Astrocyte of the spinal cord (primary cell): Measurements from ENCODE around the gene PRPH.
"Not testable (repeated sequence)": the region's sequence is repeated elsewhere in the genome, so short reads cannot be mapped to it uniquely, and the experiment has no call there.

Experiments used
- DNase-seq: peaks from one replicate; pipeline ENCODE4 v3.0.0; 2011; ENCODE audit warnings: low read depth, low spot score
- H3K4me3 ChIP-seq: 2 replicates; pipeline ENCODE4 v1.5.1; 2011; ENCODE audit warnings: low read depth, mild to moderate bottlenecking, low read length, moderate library complexity
- CTCF ChIP-seq: IDR thresholded peaks from 2 replicates; pipeline ENCODE4 v1.5.1; 2012; ENCODE audit warnings: low read depth, mild to moderate bottlenecking, low read length, inconsistent platforms
- in situ Hi-C: cut with HindIII; loops from 2 replicates; pipeline ENCODE4 v1.10.0; 2017; ENCODE audit warnings: low sequenced_read_pairs

PRPH gene

GRCh38 chr12:49305762-49306510 lies 11.0 kb downstream of the PRPH start:
- TF ChIP-seq CTCF = no peak
- no peak overlapping the region for H3K4me3 ChIP-seq
- no peak for DNase-seq
- in situ Hi-C loops = no loop called here

- TF ChIP-seq CTCF = no peak
- in situ Hi-C loops = no loop called here
Observed at GRCh38 chr12:49309386-49309785, 14.4 kb downstream of the PRPH start.

GRCh38 chr12:49310451-49311000 lies 15.6 kb downstream of the PRPH start:
- H3K4me3 ChIP-seq, DNase-seq, in situ Hi-C loops: not testable (repeated sequence)

More at GRCh38 chr12:49309386-49309785, 14.4 kb downstream of the PRPH start:
- H3K4me3 ChIP-seq = no peak overlapping the region
- DNase-seq = no peak

DNA sequence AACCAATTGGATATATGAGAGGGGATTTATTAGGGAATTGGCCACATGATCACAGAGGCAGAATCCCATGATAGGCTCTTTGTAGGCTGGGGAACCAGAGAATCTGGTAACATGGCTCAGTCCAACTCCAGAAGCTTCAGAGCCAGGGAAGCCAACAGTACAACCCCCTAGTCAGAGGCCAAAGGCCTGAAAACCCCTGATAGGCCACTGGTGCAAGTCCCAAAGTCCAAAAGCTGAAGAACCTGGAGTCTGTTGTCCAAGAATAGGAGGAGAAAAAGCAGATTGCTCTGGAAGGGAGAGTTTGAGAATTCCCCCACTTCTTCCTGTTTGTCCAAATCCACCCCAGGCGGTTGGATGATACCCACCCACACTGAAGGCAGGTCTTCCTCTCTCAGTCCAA lies 19.9 kb downstream of the PRPH start:
- DNase-seq = no peak
- H3K4me3 ChIP-seq = no peak overlapping the region
- TF ChIP-seq CTCF = no peak
- in situ Hi-C loops = no loop called here

DNA sequence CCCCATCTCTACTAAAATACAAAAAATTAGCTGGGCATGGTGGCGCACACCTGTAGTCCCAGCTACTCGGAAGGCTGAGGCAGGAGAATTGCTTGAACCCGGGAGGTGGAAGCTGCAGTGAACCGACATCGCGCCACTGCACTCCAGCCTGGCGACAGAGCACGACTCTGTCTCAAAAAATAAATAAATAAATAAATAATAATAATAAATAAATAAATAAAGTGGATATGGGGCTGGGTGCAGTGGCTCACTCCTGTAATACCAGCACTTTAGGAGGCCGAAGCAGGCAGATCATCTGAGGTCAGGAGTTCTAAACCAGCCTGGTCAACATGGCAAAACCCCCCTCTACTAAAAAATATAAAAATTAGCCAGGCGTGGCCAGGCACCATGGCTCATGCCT lies 22.2 kb downstream of the PRPH start:
- in situ Hi-C loops, DNase-seq: not testable (repeated sequence)

GRCh38 chr12:49320411-49321103 lies 25.6 kb downstream of the PRPH start:
- in situ Hi-C loops, DNase-seq, H3K4me3 ChIP-seq: not testable (repeated sequence)

More for the DNA sequence above, 22.2 kb downstream of the PRPH start:
- H3K4me3 ChIP-seq = not testable (repeated sequence)

GRCh38 chr12:49322367-49322707 lies 27.4 kb downstream of the PRPH start:
- in situ Hi-C loops = no loop called here
- peak overlapping the region; percentile 77 for H3K4me3 ChIP-seq
- no peak for DNase-seq
- TF ChIP-seq CTCF = no peak
